Activated CD4-positive, CD25-positive, alpha-beta regulatory T cell treated with anti-CD3 and anti-CD28 coated beads, Interleukin-2, amount 50 U/mL, for 72 hours (primary cell): Measurements from ENCODE around the gene SECISBP2L.

ENCODE experiments used
- DNase-seq: peaks from one replicate; pipeline ENCODE4 v3.0.0; 2021

The SECISBP2L gene

GRCh38 chr15:48962662-48963523, 83.4 kb downstream of the SECISBP2L start:
- no peak for DNase-seq

- no peak for DNase-seq
Observed at GRCh38 chr15:48955967-48956366, 90.3 kb downstream of the SECISBP2L start.

GRCh38 chr15:48955370-48955769, 90.9 kb downstream of the SECISBP2L start:
- no peak for DNase-seq

- no peak for DNase-seq
Observed at GRCh38 chr15:48954538-48954937, 91.7 kb downstream of the SECISBP2L start.

- DNase-seq, result no peak
Observed at GRCh38 chr15:48946840-48947187, 99.4 kb downstream of the SECISBP2L start.

- DNase-seq, result no peak
Observed at GRCh38 chr15:48946074-48946839, 100.0 kb downstream of the SECISBP2L start.

GRCh38 chr15:48945386-48945785, 100.9 kb downstream of the SECISBP2L start:
- no peak for DNase-seq

GRCh38 chr15:48941904-48942303, 104.3 kb downstream of the SECISBP2L start:
- DNase-seq, result no peak

- no peak for DNase-seq
Observed at GRCh38 chr15:48940508-48940907, 105.7 kb downstream of the SECISBP2L start.

GRCh38 chr15:48939648-48940047, 106.6 kb downstream of the SECISBP2L start:
- DNase-seq, result no peak
